H1 (cell line): ENCODE data around the gene RELL1. TPM values are rescaled to one million over a fixed set of nuclear protein-coding genes. Genes with fewer than 3 reads are reported as not detected.

Experiments
- CHD1 ChIP-seq: IDR thresholded peaks from 2 replicates; pipeline ENCODE4 v1.6.1; 2012; ENCODE audit warnings: low read depth, low read length, improper control_type of control experiment
- CHD2 ChIP-seq: IDR thresholded peaks from 2 replicates; pipeline ENCODE4 v1.6.1; 2012; ENCODE audit warnings: low read length, improper control_type of control experiment
- FOSL1 ChIP-seq: IDR thresholded peaks from 2 replicates; pipeline ENCODE4 v1.6.1; 2011; ENCODE audit warnings: mild to moderate bottlenecking, low read depth, low read length, moderate library complexity; ENCODE audit not compliant: insufficient read depth
- KDM1A ChIP-seq: fragments of 200-600, 300-600 bp; sonication (generic); IDR thresholded peaks from 2 replicates; pipeline ENCODE4 v1.7.1; 2016; ENCODE audit warnings: mild to moderate bottlenecking, low read length, borderline replicate concordance
- ZNF274 ChIP-seq: IDR thresholded peaks from 2 replicates; pipeline ENCODE4 v1.7.0; 2012; ENCODE audit warnings: low read length, borderline replicate concordance; ENCODE audit errors: extremely low read depth
- polyA plus RNA-seq, 7 experiments: library from polyadenylated mRNA; depleted of rRNA in 3 of 7; stranded (reverse) in 5 of 7; unstranded in 2 of 7; fragments of >200 nt in 5 of 7; fragments of 200-250 nt in 2 of 7; gene quantifications; 1 replicate in 5 of 7; 2 replicates in 1 of 7; 4 replicates in 1 of 7; pipeline versions ENCODE4 v1.2.1 to v1.2.3, GENCODE V29; 2011 to 2013; ENCODE audit warnings: missing spikeins in 2 of 7, mixed read lengths in 2 of 7
- total RNA-seq: library from RNA; stranded (reverse); fragmentation: NEBNext Ultra II Directional; extraction: Animal tissue kit (Norgen Biotek cat#: 25700); gene quantifications from 2 replicates; pipeline ENCODE4 v1.2.1, GENCODE V29; 2021
- TF ChIP-seq, protein P1 (sequence below): fragments of 300-600 bp; sonication (generic); IDR thresholded peaks from 2 replicates; pipeline ENCODE4 v1.7.1; 2012; ENCODE audit warnings: low read length, moderate library complexity, mild to moderate bottlenecking, inconsistent platforms; ENCODE audit not compliant: insufficient replicate concordance
- TF ChIP-seq, protein P2 (sequence below): IDR thresholded peaks from 2 replicates; pipeline ENCODE4 v1.6.1; 2012; ENCODE audit warnings: inconsistent platforms
- TF ChIP-seq, protein P3 (sequence below): IDR thresholded peaks from 2 replicates; pipeline ENCODE4 v1.6.1; 2011; ENCODE audit warnings: low read length, improper control_type of control experiment

The RELL1 gene
- total and polyA plus RNA-seq, 2 of the 8 experiments (the other 6 are each of a cell fraction or from before 2014, with no cell fraction given) = 2.1 to 14.1 TPM

DNA sequence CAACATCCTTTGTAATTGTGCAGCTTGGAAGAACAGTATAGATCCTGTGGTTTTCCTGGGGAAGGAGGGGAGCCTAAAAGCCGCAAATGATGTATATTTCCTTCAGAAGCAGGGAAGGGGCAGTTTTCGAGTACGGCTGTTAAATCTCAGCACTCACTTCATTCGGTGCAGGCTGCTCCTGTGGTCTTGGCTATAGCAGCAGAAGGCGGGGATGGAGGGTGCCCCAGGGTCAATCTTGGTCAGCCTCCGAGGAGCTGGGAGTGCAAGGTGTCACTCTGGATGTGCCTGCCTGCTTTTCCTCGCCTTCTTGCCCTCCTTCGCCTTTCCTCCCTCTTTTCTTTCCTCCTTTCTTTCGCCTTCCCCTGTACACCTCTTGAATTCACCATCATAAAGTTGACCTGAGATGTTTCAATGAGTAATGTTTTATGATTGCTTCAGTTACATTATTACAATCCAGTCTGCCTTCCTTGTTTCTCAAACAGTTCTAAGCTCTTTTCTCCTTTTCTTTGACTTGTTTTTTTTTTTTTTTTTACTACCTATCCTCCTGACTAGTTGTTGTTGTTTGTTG, 101.6 kb downstream of the RELL1 start (continued):
- TF ChIP-seq, protein P1, sequence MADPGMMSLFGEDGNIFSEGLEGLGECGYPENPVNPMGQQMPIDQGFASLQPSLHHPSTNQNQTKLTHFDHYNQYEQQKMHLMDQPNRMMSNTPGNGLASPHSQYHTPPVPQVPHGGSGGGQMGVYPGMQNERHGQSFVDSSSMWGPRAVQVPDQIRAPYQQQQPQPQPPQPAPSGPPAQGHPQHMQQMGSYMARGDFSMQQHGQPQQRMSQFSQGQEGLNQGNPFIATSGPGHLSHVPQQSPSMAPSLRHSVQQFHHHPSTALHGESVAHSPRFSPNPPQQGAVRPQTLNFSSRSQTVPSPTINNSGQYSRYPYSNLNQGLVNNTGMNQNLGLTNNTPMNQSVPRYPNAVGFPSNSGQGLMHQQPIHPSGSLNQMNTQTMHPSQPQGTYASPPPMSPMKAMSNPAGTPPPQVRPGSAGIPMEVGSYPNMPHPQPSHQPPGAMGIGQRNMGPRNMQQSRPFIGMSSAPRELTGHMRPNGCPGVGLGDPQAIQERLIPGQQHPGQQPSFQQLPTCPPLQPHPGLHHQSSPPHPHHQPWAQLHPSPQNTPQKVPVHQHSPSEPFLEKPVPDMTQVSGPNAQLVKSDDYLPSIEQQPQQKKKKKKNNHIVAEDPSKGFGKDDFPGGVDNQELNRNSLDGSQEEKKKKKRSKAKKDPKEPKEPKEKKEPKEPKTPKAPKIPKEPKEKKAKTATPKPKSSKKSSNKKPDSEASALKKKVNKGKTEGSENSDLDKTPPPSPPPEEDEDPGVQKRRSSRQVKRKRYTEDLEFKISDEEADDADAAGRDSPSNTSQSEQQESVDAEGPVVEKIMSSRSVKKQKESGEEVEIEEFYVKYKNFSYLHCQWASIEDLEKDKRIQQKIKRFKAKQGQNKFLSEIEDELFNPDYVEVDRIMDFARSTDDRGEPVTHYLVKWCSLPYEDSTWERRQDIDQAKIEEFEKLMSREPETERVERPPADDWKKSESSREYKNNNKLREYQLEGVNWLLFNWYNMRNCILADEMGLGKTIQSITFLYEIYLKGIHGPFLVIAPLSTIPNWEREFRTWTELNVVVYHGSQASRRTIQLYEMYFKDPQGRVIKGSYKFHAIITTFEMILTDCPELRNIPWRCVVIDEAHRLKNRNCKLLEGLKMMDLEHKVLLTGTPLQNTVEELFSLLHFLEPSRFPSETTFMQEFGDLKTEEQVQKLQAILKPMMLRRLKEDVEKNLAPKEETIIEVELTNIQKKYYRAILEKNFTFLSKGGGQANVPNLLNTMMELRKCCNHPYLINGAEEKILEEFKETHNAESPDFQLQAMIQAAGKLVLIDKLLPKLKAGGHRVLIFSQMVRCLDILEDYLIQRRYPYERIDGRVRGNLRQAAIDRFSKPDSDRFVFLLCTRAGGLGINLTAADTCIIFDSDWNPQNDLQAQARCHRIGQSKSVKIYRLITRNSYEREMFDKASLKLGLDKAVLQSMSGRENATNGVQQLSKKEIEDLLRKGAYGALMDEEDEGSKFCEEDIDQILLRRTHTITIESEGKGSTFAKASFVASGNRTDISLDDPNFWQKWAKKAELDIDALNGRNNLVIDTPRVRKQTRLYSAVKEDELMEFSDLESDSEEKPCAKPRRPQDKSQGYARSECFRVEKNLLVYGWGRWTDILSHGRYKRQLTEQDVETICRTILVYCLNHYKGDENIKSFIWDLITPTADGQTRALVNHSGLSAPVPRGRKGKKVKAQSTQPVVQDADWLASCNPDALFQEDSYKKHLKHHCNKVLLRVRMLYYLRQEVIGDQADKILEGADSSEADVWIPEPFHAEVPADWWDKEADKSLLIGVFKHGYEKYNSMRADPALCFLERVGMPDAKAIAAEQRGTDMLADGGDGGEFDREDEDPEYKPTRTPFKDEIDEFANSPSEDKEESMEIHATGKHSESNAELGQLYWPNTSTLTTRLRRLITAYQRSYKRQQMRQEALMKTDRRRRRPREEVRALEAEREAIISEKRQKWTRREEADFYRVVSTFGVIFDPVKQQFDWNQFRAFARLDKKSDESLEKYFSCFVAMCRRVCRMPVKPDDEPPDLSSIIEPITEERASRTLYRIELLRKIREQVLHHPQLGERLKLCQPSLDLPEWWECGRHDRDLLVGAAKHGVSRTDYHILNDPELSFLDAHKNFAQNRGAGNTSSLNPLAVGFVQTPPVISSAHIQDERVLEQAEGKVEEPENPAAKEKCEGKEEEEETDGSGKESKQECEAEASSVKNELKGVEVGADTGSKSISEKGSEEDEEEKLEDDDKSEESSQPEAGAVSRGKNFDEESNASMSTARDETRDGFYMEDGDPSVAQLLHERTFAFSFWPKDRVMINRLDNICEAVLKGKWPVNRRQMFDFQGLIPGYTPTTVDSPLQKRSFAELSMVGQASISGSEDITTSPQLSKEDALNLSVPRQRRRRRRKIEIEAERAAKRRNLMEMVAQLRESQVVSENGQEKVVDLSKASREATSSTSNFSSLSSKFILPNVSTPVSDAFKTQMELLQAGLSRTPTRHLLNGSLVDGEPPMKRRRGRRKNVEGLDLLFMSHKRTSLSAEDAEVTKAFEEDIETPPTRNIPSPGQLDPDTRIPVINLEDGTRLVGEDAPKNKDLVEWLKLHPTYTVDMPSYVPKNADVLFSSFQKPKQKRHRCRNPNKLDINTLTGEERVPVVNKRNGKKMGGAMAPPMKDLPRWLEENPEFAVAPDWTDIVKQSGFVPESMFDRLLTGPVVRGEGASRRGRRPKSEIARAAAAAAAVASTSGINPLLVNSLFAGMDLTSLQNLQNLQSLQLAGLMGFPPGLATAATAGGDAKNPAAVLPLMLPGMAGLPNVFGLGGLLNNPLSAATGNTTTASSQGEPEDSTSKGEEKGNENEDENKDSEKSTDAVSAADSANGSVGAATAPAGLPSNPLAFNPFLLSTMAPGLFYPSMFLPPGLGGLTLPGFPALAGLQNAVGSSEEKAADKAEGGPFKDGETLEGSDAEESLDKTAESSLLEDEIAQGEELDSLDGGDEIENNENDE = no peak
- TF ChIP-seq, protein P2, sequence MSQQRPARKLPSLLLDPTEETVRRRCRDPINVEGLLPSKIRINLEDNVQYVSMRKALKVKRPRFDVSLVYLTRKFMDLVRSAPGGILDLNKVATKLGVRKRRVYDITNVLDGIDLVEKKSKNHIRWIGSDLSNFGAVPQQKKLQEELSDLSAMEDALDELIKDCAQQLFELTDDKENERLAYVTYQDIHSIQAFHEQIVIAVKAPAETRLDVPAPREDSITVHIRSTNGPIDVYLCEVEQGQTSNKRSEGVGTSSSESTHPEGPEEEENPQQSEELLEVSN = no peak
- no peak for TF ChIP-seq ZNF274
- TF ChIP-seq CHD2 = no peak
- TF ChIP-seq KDM1A = no peak
- no peak for TF ChIP-seq FOSL1
- TF ChIP-seq, protein P3, sequence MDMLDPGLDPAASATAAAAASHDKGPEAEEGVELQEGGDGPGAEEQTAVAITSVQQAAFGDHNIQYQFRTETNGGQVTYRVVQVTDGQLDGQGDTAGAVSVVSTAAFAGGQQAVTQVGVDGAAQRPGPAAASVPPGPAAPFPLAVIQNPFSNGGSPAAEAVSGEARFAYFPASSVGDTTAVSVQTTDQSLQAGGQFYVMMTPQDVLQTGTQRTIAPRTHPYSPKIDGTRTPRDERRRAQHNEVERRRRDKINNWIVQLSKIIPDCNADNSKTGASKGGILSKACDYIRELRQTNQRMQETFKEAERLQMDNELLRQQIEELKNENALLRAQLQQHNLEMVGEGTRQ = no peak
- TF ChIP-seq CHD1 = no peak
- TF ChIP-seq, all 59 proteins: peak for 0
